HG03558 (cell line): ENCODE data around the gene PAPSS1.

ENCODE experiments used
- ATAC-seq: cut with Tn5 transposase; IDR thresholded peaks from one replicate; pipeline ENCODE4 v1.9.1; 2021; ENCODE audit warnings: moderate number of reproducible peaks; ENCODE audit not compliant: unreplicated experiment; ENCODE audit errors: extremely low read depth

Gene PAPSS1

GRCh38 chr4:107635735-107636134 is 84.3 kb downstream of the PAPSS1 start:
- no peak for ATAC-seq

GRCh38 chr4:107631560-107631959 is 88.5 kb downstream of the PAPSS1 start:
- no peak for ATAC-seq

GRCh38 chr4:107630185-107630705 is 89.8 kb downstream of the PAPSS1 start:
- ATAC-seq: no peak

- ATAC-seq: no peak
Observed at GRCh38 chr4:107629318-107629717, 90.7 kb downstream of the PAPSS1 start.

- no peak for ATAC-seq
Observed at GRCh38 chr4:107625391-107625902, 94.6 kb downstream of the PAPSS1 start.

- no peak for ATAC-seq
Observed at GRCh38 chr4:107624024-107624423, 96.0 kb downstream of the PAPSS1 start.

GRCh38 chr4:107622006-107622405 is 98.0 kb downstream of the PAPSS1 start:
- ATAC-seq: no peak

- ATAC-seq: no peak
Observed at GRCh38 chr4:107619731-107620130, 100.3 kb downstream of the PAPSS1 start.

GRCh38 chr4:107619066-107619465 is 101.0 kb downstream of the PAPSS1 start:
- no peak for ATAC-seq

- ATAC-seq: no peak
Observed at GRCh38 chr4:107618656-107619055, 101.4 kb downstream of the PAPSS1 start.

GRCh38 chr4:107616838-107617389 is 103.1 kb downstream of the PAPSS1 start:
- no peak for ATAC-seq

GRCh38 chr4:107615809-107616208 is 104.2 kb downstream of the PAPSS1 start:
- ATAC-seq: no peak

GRCh38 chr4:107603430-107603829 is 116.6 kb downstream of the PAPSS1 start:
- no peak for ATAC-seq

GRCh38 chr4:107600983-107601382 is 119.1 kb downstream of the PAPSS1 start:
- ATAC-seq: no peak

GRCh38 chr4:107600436-107600835 is 119.6 kb downstream of the PAPSS1 start:
- ATAC-seq: no peak

GRCh38 chr4:107599841-107600240 is 120.2 kb downstream of the PAPSS1 start:
- no peak for ATAC-seq

- no peak for ATAC-seq
Observed at GRCh38 chr4:107593230-107593629, 126.8 kb downstream of the PAPSS1 start.

- ATAC-seq: no peak
Observed at GRCh38 chr4:107592519-107592918, 127.5 kb downstream of the PAPSS1 start.

- no peak for ATAC-seq
Observed at GRCh38 chr4:107589269-107589668, 130.8 kb downstream of the PAPSS1 start.

GRCh38 chr4:107586371-107586770 is 133.7 kb downstream of the PAPSS1 start:
- no peak for ATAC-seq

- no peak for ATAC-seq
Observed at GRCh38 chr4:107579099-107579498, 140.9 kb downstream of the PAPSS1 start.

GRCh38 chr4:107578321-107578720 is 141.7 kb downstream of the PAPSS1 start:
- no peak for ATAC-seq
